Loucy (cell line): ENCODE measurements around the gene UBR4.

Experiments used
- EZH2phosphoT487 ChIP-seq: fragments of 200-600 bp; IDR thresholded peaks from 2 replicates; pipeline ENCODE4 v1.6.1; 2018; ENCODE audit warnings: antibody characterized with exemption, mild to moderate bottlenecking, moderate library complexity, borderline replicate concordance
- TF ChIP-seq, protein P1 (sequence below): fragments of 200-600 bp; sonication (generic); conservative IDR thresholded peaks from 2 replicates; pipeline ENCODE4 v1.5.1; 2014; ENCODE audit warnings: mild to moderate bottlenecking, antibody characterized with exemption, low read length

- TF ChIP-seq, protein P1, sequence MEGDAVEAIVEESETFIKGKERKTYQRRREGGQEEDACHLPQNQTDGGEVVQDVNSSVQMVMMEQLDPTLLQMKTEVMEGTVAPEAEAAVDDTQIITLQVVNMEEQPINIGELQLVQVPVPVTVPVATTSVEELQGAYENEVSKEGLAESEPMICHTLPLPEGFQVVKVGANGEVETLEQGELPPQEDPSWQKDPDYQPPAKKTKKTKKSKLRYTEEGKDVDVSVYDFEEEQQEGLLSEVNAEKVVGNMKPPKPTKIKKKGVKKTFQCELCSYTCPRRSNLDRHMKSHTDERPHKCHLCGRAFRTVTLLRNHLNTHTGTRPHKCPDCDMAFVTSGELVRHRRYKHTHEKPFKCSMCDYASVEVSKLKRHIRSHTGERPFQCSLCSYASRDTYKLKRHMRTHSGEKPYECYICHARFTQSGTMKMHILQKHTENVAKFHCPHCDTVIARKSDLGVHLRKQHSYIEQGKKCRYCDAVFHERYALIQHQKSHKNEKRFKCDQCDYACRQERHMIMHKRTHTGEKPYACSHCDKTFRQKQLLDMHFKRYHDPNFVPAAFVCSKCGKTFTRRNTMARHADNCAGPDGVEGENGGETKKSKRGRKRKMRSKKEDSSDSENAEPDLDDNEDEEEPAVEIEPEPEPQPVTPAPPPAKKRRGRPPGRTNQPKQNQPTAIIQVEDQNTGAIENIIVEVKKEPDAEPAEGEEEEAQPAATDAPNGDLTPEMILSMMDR, result no peak
- no peak for TF ChIP-seq EZH2phosphoT487
These were observed 24.1 kb downstream of the UBR4 start for GRCh38 chr1:19186001-19186400.
